Natural killer cell (primary cell): ENCODE results near the gene POLR2I. TPM values are rescaled to one million over a fixed set of nuclear protein-coding genes. Genes with fewer than 3 reads are reported as not detected.

ENCODE experiments used
- ATAC-seq, 3 donors: fragments of 150-1000 bp in 2 of 3; fragments of 200-7000 bp in 1 of 3; cut with Tn5 transposase; 1 replicate in 1 of 3; 2 replicates in 2 of 3; pipeline ENCODE4 v1.10.0; 2021; ENCODE audit warnings: mild to moderate bottlenecking in 2 of 3, moderate library complexity in 2 of 3
- DNase-seq, 2 donors: peaks; one replicate each; pipeline versions ENCODE4 v3.0.0 to v3.0.0-alpha.2; 2013 to 2021; ENCODE audit warnings: mixed read lengths in 1 of 2
- H3K27ac ChIP-seq: one replicate; pipeline ENCODE4 v1.5.1; 2013; ENCODE audit warnings: mild to moderate bottlenecking, low read length
- H3K27me3 ChIP-seq: one replicate; pipeline ENCODE4 v1.6.1; 2013; ENCODE audit warnings: low read length; ENCODE audit not compliant: control insufficient read depth, insufficient read depth
- H3K36me3 ChIP-seq: one replicate; pipeline ENCODE4 v1.6.1; 2013; ENCODE audit warnings: low read length; ENCODE audit not compliant: control insufficient read depth, insufficient read depth
- H3K4me1 ChIP-seq: one replicate; pipeline ENCODE4 v1.6.1; 2013; ENCODE audit warnings: low read length; ENCODE audit not compliant: control insufficient read depth, insufficient read depth
- H3K4me3 ChIP-seq: one replicate; pipeline ENCODE4 v1.5.1; 2013; ENCODE audit warnings: low read length
- H3K9me3 ChIP-seq: one replicate; pipeline ENCODE4 v1.6.1; 2013; ENCODE audit warnings: low read length; ENCODE audit not compliant: control insufficient read depth, insufficient read depth
- H3K27ac Mint-ChIP-seq, 2 donors: one replicate each; pipeline ENCODE4 v1.8.0; 2022; ENCODE audit warnings: mild to moderate bottlenecking in 2 of 2, mixed read lengths in 2 of 2, moderate library complexity in 1 of 2
- H3K27me3 Mint-ChIP-seq, 2 donors: one replicate each; pipeline ENCODE4 v1.8.0; 2022; ENCODE audit warnings: low read depth in 2 of 2, mixed read lengths in 2 of 2
- H3K36me3 Mint-ChIP-seq: one replicate; pipeline ENCODE4 v1.8.0; 2022; ENCODE audit warnings: mixed read lengths
- H3K4me1 Mint-ChIP-seq, 2 donors: one replicate each; pipeline ENCODE4 v1.8.0; 2022; ENCODE audit warnings: mixed read lengths in 2 of 2
- H3K4me3 Mint-ChIP-seq: one replicate; pipeline ENCODE4 v1.8.0; 2022; ENCODE audit warnings: mild to moderate bottlenecking, moderate library complexity, mixed read lengths
- H3K9me3 Mint-ChIP-seq, 2 donors: one replicate each; pipeline ENCODE4 v1.8.0; 2022; ENCODE audit warnings: mixed read lengths in 2 of 2
- WGBS: methylation state at CpG from one replicate; pipeline ENCODE4 v1.1.7; 2013; ENCODE audit warnings: missing lambda C conversion rate; ENCODE audit not compliant: insufficient coverage; 5-methylcytosine and 5-hydroxymethylcytosine counted together
- intact Hi-C: fragments of 100-400 bp; cut with micrococcal nuclease; formaldehyde crosslinking; loops from one replicate; pipeline ENCODE4 v1.14.2; 2022
- total RNA-seq, 4 donors: library from RNA; stranded (reverse); fragments of 120-200 nt in 1 of 4; gene quantifications; one replicate each; pipeline versions ENCODE4 v1.2.3 to v1.2.4, GENCODE V29; 2013 to 2022
- TF ChIP-seq, protein P1 (sequence below): fragments of 200-600 bp; IDR thresholded peaks from one replicate; pipeline ENCODE4 v1.8.0; 2022; ENCODE audit warnings: antibody characterized with exemption

POLR2I gene
- total RNA-seq, 3 donors from 2014 or later (not counting 1 experiment from before 2014, with no cell fraction given), result 26.6 to 33.4 (median 31.8) TPM

DNA sequence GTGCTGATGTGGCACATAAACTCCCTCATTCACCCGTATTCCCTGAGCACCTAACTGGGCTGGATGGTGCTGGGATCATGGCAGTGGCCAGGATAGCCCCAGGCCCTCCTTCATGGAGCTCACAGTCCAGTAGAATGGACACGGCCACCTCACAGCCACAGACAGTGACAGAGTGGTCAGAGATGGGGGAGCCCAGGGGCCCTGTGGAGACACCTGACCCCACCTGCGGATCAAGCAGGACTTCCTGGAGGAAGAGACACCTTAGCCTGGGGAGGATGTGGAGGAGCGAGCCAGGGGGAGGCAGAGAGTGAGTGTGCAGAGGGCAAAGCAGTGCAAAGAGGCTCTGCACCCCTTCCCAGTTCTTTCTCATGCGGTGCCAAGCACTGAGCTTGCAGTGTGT, 24.8 kb downstream of the POLR2I start:
- H3K27me3 ChIP-seq, result no peaks in the 10 kb centered on the region
- H3K27ac Mint-ChIP-seq, result no peak overlapping the region
- TF ChIP-seq, protein P1, sequence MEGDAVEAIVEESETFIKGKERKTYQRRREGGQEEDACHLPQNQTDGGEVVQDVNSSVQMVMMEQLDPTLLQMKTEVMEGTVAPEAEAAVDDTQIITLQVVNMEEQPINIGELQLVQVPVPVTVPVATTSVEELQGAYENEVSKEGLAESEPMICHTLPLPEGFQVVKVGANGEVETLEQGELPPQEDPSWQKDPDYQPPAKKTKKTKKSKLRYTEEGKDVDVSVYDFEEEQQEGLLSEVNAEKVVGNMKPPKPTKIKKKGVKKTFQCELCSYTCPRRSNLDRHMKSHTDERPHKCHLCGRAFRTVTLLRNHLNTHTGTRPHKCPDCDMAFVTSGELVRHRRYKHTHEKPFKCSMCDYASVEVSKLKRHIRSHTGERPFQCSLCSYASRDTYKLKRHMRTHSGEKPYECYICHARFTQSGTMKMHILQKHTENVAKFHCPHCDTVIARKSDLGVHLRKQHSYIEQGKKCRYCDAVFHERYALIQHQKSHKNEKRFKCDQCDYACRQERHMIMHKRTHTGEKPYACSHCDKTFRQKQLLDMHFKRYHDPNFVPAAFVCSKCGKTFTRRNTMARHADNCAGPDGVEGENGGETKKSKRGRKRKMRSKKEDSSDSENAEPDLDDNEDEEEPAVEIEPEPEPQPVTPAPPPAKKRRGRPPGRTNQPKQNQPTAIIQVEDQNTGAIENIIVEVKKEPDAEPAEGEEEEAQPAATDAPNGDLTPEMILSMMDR, result no peak
- intact Hi-C loops, result no loop called here
- no peaks in the 10 kb centered on the region for H3K36me3 ChIP-seq
- H3K27me3 Mint-ChIP-seq, result no peaks in the 10 kb centered on the region
- WGBS, result 97% methylated on average over 5 of the region's 5 CpGs
- H3K27ac ChIP-seq, result no peak overlapping the region
- H3K4me1 Mint-ChIP-seq, result no peaks in the 10 kb centered on the region
- H3K9me3 ChIP-seq, result no peaks in the 10 kb centered on the region
- H3K4me3 Mint-ChIP-seq, result no peak overlapping the region
- H3K9me3 Mint-ChIP-seq, result no peaks in the 10 kb centered on the region
- no peak overlapping the region for H3K4me3 ChIP-seq
- no peaks in the 10 kb centered on the region for H3K36me3 Mint-ChIP-seq
- DNase-seq (no peak), ATAC-seq (no peak)
- no peaks in the 10 kb centered on the region for H3K4me1 ChIP-seq

DNA sequence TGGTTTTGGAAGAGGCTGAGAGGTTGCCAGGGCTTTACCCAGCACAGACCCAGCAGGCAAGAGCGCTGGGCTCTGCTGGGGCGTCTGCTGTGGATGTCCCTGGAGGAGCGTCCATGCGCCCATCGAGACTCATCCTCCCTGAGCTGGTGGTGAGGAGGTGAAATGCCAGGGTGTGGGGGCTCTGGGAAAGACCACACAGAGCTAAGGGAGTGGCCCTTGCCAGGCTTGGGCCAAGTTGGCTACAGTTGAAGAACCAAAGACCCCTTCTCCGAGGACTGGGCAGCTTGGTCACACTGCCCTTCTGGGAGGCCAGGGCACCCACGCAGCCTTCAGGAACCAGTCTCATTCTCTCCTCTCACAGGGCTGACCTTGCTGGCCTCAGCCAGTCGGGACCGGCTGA, 28.3 kb downstream of the POLR2I start:
- H3K27me3 Mint-ChIP-seq, result no peaks in the 10 kb centered on the region
- WGBS, result 93% methylated on average over 9 of the region's 9 CpGs
- ATAC-seq, result no peak
- intact Hi-C loops, result no loop called here
- no peaks in the 10 kb centered on the region for H3K4me1 Mint-ChIP-seq
- TF ChIP-seq, protein P1, result no peak
- no peak overlapping the region for H3K4me3 Mint-ChIP-seq
- H3K9me3 Mint-ChIP-seq, result no peaks in the 10 kb centered on the region
- H3K4me1 ChIP-seq, result no peaks in the 10 kb centered on the region
- no peak overlapping the region for H3K4me3 ChIP-seq
- H3K27ac ChIP-seq, result no peak overlapping the region
- H3K36me3 Mint-ChIP-seq, result no peaks in the 10 kb centered on the region
- DNase-seq, result no peak
- no peak overlapping the region for H3K27ac Mint-ChIP-seq
- H3K27me3 ChIP-seq, result no peaks in the 10 kb centered on the region
- peaks cover 3% of the 10 kb centered on the region for H3K36me3 ChIP-seq
- no peaks in the 10 kb centered on the region for H3K9me3 ChIP-seq

DNA sequence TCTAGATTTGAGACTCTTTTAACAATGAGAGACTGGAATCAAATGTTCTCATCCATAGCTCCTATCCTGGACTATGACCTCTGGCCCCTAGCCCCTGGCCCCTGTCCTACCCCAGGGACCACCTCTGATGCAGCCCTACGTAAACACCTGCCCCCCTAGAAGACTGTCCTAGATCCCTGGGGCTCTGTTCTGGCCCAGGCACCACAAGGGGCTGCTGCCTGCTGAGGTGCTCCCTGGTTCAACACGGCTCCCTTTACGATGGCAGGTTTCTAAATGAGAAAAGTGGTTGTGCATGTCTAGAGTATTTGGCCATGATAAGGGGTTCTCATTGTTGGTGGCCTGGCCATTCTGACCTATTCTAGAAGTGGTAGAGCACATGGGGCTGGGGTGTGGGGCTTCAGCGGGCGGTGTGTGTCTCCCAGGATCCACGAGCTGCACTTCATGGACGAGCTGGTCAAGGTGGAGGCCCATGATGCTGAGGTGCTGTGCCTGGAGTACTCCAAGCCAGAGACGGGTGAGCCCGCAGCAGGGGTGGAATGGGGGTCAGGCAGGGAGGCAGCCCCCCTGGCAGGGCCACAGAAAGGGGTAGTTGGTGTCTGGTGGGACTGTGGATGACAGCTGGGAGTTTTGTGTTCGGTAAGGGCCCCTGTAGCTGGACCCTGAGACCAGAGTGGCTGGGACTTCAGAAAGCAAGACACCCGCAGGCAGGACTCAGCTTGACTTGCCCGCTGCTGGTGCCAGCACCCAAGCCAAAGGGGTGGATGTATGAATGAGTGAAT, 30.3 kb downstream of the POLR2I start:
- Histone ChIP-seq H3K4me1 (no peaks in the 10 kb centered on the region), H3K36me3 (peaks cover 3% of the 10 kb centered on the region), H3K27me3 (no peaks in the 10 kb centered on the region), H3K9me3 (no peaks in the 10 kb centered on the region), H3K4me3 (no peak overlapping the region), H3K27ac (no peak overlapping the region)
- Mint-ChIP-seq H3K9me3 (no peaks in the 10 kb centered on the region), H3K4me1 (no peaks in the 10 kb centered on the region), H3K27ac (no peak overlapping the region), H3K27me3 (no peaks in the 10 kb centered on the region), H3K36me3 (no peaks in the 10 kb centered on the region), H3K4me3 (no peak overlapping the region)
- ATAC-seq (no peak), DNase-seq (no peak)
- intact Hi-C loops, result no loop called here
- 99% methylated on average over 12 of the region's 12 CpGs for WGBS
- TF ChIP-seq, protein P1, result no peak

DNA sequence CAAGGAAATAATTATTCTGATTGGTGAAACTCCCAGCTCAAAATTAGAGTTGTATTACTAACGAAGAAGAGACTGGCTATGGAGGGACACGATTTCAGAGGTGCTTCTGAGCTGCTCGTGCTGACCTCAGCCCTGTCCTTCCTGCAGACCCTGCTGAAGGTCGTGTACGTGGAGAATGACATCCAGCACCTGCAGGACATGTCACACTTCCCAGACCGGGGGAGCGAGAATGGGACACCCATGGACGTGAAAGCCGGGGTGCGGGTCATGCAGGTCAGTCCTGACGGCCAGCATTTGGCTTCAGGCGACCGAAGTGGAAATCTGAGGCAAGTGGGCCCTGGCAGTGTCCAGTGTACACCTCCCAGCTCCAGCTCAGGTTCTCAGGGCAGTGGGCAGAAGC, 31.8 kb downstream of the POLR2I start:
- no peaks in the 10 kb centered on the region for H3K4me1 Mint-ChIP-seq
- Histone ChIP-seq H3K9me3 (no peaks in the 10 kb centered on the region), H3K36me3 (peaks cover 3% of the 10 kb centered on the region), H3K4me3 (no peak overlapping the region), H3K27me3 (no peaks in the 10 kb centered on the region), H3K4me1 (no peaks in the 10 kb centered on the region), H3K27ac (no peak overlapping the region)
- no peak for ATAC-seq
- H3K4me3 Mint-ChIP-seq, result no peak overlapping the region
- 97% methylated on average over 13 of the region's 13 CpGs for WGBS
- no peaks in the 10 kb centered on the region for H3K9me3 Mint-ChIP-seq
- no peaks in the 10 kb centered on the region for H3K36me3 Mint-ChIP-seq
- TF ChIP-seq, protein P1, result no peak
- no peak for DNase-seq
- H3K27ac Mint-ChIP-seq, result no peak overlapping the region
- intact Hi-C loops, result no loop called here
- no peaks in the 10 kb centered on the region for H3K27me3 Mint-ChIP-seq
